Measurements from ENCODE around the gene ZMIZ1.

The ZMIZ1 gene

DNA sequence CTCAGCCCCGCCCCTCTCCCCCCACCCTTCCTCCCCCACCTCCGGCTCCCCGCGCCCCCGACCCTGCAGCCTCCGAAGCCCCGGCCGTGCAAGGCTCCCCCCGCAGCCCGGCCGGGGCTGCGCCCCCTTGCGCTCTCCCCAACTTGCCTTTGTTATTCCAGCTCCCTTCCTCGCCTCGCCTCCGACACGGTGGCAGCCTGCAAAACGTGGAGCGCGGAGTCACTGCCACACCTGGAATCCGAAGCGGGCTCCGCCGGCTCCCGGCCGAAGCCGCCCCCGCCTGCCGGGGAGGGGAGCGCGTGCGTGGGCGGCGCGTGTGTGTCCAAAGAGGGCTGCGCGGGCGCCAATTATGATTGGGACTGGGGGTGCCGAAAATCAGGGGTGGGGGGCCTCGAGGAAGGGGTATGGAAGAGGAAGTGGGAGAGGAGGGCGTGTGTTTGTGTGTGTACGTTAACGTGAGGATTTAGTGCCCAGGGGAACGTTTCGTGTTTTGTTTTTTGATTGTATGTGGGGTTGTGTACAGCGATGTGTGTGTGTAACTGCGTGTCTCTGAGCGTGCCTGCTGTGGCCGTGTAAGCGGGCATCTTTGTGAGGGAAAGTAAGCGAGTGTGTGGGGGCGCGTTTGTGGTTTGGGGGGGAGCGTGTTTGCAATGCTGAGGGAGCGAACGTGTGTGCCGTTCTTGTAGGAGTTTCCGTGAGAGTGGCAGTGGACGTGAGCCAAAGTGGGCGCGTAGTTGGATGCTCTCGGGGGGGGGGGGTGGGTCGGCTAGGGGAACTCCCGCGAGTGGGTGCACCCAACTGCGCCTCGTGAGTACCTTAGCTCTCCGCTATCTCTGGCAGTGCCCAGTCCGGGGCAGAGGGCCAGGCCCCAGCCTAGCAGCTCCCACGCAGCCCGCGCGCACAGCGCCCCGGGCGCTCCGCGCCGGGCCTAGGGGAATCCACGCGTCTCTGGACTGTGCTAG, 1.2 kb upstream of the ZMIZ1 start:
- H3K27me3 ChIP-seq = no peaks in the 10 kb centered on the region
- TF ChIP-seq, protein P1, sequence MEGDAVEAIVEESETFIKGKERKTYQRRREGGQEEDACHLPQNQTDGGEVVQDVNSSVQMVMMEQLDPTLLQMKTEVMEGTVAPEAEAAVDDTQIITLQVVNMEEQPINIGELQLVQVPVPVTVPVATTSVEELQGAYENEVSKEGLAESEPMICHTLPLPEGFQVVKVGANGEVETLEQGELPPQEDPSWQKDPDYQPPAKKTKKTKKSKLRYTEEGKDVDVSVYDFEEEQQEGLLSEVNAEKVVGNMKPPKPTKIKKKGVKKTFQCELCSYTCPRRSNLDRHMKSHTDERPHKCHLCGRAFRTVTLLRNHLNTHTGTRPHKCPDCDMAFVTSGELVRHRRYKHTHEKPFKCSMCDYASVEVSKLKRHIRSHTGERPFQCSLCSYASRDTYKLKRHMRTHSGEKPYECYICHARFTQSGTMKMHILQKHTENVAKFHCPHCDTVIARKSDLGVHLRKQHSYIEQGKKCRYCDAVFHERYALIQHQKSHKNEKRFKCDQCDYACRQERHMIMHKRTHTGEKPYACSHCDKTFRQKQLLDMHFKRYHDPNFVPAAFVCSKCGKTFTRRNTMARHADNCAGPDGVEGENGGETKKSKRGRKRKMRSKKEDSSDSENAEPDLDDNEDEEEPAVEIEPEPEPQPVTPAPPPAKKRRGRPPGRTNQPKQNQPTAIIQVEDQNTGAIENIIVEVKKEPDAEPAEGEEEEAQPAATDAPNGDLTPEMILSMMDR (IDR thresholded peaks at IDR 0.05; ENCODE audit: low read depth, low read length) = peak; percentile 46
- no peaks in the 10 kb centered on the region for H3K9me3 ChIP-seq
- DNase-seq = peak; percentile 92
- peak overlapping the region; percentile 94 for H3K4me3 ChIP-seq (ENCODE audit: low read depth, low read length)
- 0 out of 2 replicates have a peak, but pooled peaks cover 4% of the 10 kb centered on the region for H3K36me3 ChIP-seq
- peaks cover 5% of the 10 kb centered on the region for H3K4me1 ChIP-seq

DNA sequence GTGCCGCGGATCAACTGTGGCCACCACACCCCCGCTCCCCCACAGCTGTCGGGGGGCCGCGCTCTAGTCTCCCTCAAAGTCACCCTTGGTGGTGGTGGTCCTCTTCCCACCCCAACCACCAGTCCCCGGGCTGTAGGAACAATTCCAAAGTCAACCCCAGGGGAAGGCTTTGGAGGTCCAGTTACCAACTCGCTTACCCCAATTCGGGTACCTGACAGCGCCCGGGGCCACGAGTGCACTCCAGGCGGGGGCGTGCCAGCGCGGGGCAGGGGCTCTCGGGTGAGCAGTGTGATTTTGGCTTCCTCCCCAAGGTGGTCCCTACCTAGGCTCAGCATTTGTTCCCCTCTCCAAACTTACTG, 584 bp upstream of the ZMIZ1 start:
- peaks cover 5% of the 10 kb centered on the region for H3K4me1 ChIP-seq
- 0 out of 2 replicates have a peak, but pooled peaks cover 7% of the 10 kb centered on the region for H3K36me3 ChIP-seq
- no peak for DNase-seq

DNA sequence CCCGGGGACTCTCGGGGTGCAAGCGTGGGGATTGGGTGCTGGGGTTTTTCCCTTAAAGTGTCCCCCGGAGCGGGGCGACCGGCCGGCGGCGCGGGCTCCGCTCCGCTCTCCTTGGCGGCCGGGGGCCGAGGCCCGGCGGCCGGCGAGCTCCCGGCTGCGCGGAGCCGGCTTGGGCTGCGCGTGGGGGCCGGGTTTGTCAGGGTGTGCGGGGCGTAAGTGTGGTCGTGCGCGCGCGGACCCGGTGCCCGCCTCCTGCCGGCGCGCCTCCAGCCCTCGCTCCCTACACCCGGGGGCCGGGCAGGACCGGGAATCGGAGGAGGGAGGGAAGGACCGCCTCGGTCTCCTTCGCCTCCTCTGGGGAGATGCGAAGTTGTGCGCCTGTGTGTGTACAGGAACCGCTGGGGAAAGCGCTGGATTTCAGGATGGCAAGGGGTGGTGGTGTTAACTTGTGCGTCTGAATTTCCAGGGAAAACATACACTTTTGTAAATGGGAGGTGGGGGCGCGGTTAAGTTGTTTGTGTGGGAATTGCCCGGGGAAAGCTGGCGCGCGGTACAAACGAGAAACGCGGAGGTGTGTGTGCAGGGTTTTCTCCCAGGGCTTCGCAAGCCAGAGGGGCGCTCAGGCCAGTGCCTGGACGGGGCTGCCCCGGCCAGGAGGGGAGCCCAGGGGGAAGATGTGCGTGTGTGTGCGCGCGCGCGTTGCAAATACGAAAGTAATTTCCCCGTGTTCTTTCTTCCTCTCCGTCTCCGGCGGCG, 737 bp downstream of the ZMIZ1 start:
- peaks cover 18% of the 10 kb centered on the region for H3K4me1 ChIP-seq
- no peaks in the 10 kb centered on the region for H3K9me3 ChIP-seq
- peak; percentile 41 for DNase-seq
- 0 out of 2 replicates have a peak, but pooled peaks cover 7% of the 10 kb centered on the region for H3K36me3 ChIP-seq
- peak overlapping the region; percentile 94 for H3K4me3 ChIP-seq (ENCODE audit: low read depth, low read length)
- TF ChIP-seq, protein P1 (IDR thresholded peaks at IDR 0.05; ENCODE audit: low read depth, low read length) = no peak
- no peaks in the 10 kb centered on the region for H3K27me3 ChIP-seq

More for the DNA sequence above, 584 bp upstream of the ZMIZ1 start:
- TF ChIP-seq, protein P1 (IDR thresholded peaks at IDR 0.05; ENCODE audit: low read depth, low read length) = no peak
- H3K27me3 ChIP-seq = no peaks in the 10 kb centered on the region
- no peaks in the 10 kb centered on the region for H3K9me3 ChIP-seq
- peak overlapping the region; percentile 94 for H3K4me3 ChIP-seq (ENCODE audit: low read depth, low read length)

DNA sequence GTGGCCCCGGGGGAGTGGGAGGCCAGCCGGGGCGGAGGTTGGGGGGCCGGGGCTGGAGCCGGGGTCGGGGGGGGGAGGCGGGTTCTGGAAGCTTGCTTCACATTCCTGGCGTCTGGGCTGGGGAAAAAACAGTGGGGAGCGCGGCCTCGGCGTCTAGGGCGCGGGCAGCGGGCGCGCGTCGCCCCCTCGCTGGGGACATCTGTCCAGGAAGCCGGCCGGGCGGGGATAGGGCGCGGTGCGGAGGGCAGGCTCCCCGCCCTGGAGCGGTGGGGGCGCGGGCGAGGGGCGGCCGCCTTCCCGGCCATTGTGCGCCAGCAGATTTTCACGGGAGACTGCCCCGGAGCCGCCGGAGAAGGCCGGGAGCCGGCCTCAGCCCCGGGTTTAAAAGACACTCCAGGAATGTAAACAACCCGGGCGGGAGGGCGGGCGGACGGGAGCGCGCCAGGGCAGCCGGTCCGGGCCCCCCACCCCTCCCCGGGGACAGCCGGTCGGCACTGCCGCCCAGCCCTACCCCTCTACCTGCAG, 1.4 kb downstream of the ZMIZ1 start:
- H3K36me3 ChIP-seq = 0 out of 2 replicates have a peak, but pooled peaks cover 7% of the 10 kb centered on the region
- no peak for DNase-seq
- H3K27me3 ChIP-seq = no peaks in the 10 kb centered on the region
- no peaks in the 10 kb centered on the region for H3K9me3 ChIP-seq
- H3K4me3 ChIP-seq (ENCODE audit: low read depth, low read length) = peak overlapping the region; percentile 94
- TF ChIP-seq, protein P1 (IDR thresholded peaks at IDR 0.05; ENCODE audit: low read depth, low read length) = no peak
- peaks cover 24% of the 10 kb centered on the region for H3K4me1 ChIP-seq

DNA sequence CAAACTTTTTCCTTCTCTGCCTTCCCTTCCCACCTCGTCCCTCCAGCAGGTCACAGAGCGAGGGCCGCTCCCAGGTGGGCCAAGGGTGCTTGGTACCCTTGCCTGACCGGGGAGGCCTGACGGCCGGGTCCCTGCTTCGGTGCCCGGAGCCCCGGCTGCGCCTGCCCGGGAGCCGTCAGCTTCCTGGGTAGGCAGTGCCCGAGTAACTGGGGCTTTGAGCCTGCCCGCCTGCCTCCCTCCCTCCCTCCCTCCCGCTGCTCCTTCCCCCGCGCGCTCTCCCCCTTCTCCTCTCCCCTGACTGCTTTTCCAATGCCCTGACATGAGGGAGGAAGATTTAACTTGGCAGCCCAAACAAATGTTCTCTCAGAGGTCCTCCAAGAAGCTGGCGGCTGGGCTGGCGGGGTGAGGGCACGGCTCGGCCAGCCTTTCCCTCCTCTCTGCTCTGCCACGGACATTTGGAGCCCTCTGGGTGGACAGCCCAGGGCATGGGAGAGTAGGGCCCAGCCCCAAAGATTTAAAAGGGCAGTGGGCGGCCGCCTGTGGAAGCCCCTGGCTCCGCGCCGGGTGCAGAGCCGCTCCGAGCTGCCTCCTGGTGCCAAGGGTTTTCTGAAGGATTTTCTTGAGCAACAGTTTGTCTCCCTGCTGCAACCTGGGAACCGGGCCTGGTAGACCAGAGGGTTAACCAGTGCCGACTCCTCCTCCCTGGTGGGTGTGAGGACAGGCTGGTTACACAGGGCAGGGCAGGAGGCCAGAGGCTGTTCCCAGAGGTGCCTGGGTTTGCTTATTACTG, 2.0 kb downstream of the ZMIZ1 start:
- Histone ChIP-seq H3K9me3 (no peaks in the 10 kb centered on the region), H3K4me1 (peaks cover 29% of the 10 kb centered on the region), H3K36me3 (0 out of 2 replicates have a peak, but pooled peaks cover 7% of the 10 kb centered on the region), H3K27me3 (no peaks in the 10 kb centered on the region), H3K4me3 (ENCODE audit: low read depth, low read length) (peak overlapping the region; percentile 94)
- TF ChIP-seq, protein P1 (IDR thresholded peaks at IDR 0.05; ENCODE audit: low read depth, low read length) = no peak
- DNase-seq = peak; percentile 72
